NCI-H146 treated with DMSO at 0.1 percent for 48 hours (cell line): ENCODE results near the gene CCL22.
"Not testable (repeated sequence)": the region's sequence is repeated elsewhere in the genome, so short reads cannot be mapped to it uniquely, and the experiment has no call there.

Experiments used
- DNase-seq: peaks from one replicate; lab custom pipeline; 2025; ENCODE audit not compliant: unreplicated experiment; lab: John Stamatoyannopoulos, UW

The CCL22 gene

GRCh38 chr16:57391300-57391699, 32.7 kb downstream of the CCL22 start:
- no peak for DNase-seq

- DNase-seq: no peak
Observed at GRCh38 chr16:57391708-57392107, 33.1 kb downstream of the CCL22 start.

GRCh38 chr16:57392694-57393093, 34.1 kb downstream of the CCL22 start:
- DNase-seq: no peak

- DNase-seq: no peak
Observed at GRCh38 chr16:57394444-57394843, 35.9 kb downstream of the CCL22 start.

- no peak for DNase-seq
Observed at GRCh38 chr16:57395026-57395425, 36.4 kb downstream of the CCL22 start.

GRCh38 chr16:57396786-57397185, 38.2 kb downstream of the CCL22 start:
- DNase-seq: no peak

- not testable (repeated sequence) for DNase-seq
Observed at GRCh38 chr16:57397493-57397892, 38.9 kb downstream of the CCL22 start.

- no peak for DNase-seq
Observed at GRCh38 chr16:57401943-57402640, 43.5 kb downstream of the CCL22 start.

- DNase-seq: no peak
Observed at GRCh38 chr16:57403965-57404817, 45.6 kb downstream of the CCL22 start, which contains the start of gene CCL17. CCL17 (plus strand) TSS chr16:57404767; CDS start chr16:57413933, 9,166 bp downstream.

GRCh38 chr16:57405097-57405496, 46.5 kb downstream of the CCL22 start:
- DNase-seq: no peak

GRCh38 chr16:57406881-57407280, 48.3 kb downstream of the CCL22 start:
- DNase-seq: no peak

GRCh38 chr16:57407521-57408353, 49.2 kb downstream of the CCL22 start:
- no peak for DNase-seq

GRCh38 chr16:57409065-57409464, 50.5 kb downstream of the CCL22 start:
- no peak for DNase-seq

GRCh38 chr16:57409870-57410587, 51.4 kb downstream of the CCL22 start:
- DNase-seq: peak; percentile 2

GRCh38 chr16:57411362-57411976, 52.9 kb downstream of the CCL22 start:
- DNase-seq: no peak

- no peak for DNase-seq
Observed at GRCh38 chr16:57412584-57412983, 54.0 kb downstream of the CCL22 start.

GRCh38 chr16:57413301-57413730, 54.7 kb downstream of the CCL22 start:
- DNase-seq: no peak

GRCh38 chr16:57413733-57414132, 55.1 kb downstream of the CCL22 start:
- DNase-seq: no peak
